Neural crest cell (in vitro differentiated cells): ENCODE data around the gene CTXND1. TPM values are rescaled to one million over a fixed set of nuclear protein-coding genes. Genes with fewer than 3 reads are reported as not detected.

Source experiments
- DNase-seq: peaks from one replicate; pipeline ENCODE4 v3.0.0; 2021; ENCODE audit warnings: low read depth, mixed read lengths, low spot score
- H3K27ac Mint-ChIP-seq: one replicate; pipeline ENCODE4 v1.8.0; 2021; ENCODE audit warnings: mild to moderate bottlenecking, mixed read lengths; ENCODE audit not compliant: unreplicated experiment
- H3K27me3 Mint-ChIP-seq: 2 replicates; pipeline ENCODE4 v1.8.0; 2021; ENCODE audit warnings: low read depth, mild to moderate bottlenecking, mixed read lengths
- H3K36me3 Mint-ChIP-seq: 2 replicates; pipeline ENCODE4 v1.8.0; 2021; ENCODE audit warnings: low read depth, mild to moderate bottlenecking, mixed read lengths
- H3K4me1 Mint-ChIP-seq: 2 replicates; pipeline ENCODE4 v1.8.0; 2021; ENCODE audit warnings: mixed read lengths
- H3K4me3 Mint-ChIP-seq: one replicate; pipeline ENCODE4 v1.8.0; 2021; ENCODE audit warnings: mild to moderate bottlenecking, mixed read lengths
- H3K9me3 Mint-ChIP-seq: 2 replicates; pipeline ENCODE4 v1.8.0; 2021; ENCODE audit warnings: mixed read lengths
- CTCF ChIP-seq: fragments of 200-600 bp; sonication (generic); conservative IDR thresholded peaks from 2 replicates; pipeline ENCODE4 v1.5.0; 2021; ENCODE audit warnings: antibody characterized with exemption, mild to moderate bottlenecking
- total RNA-seq: library from RNA; stranded (reverse); gene quantifications from 2 replicates; pipeline ENCODE4 v1.2.1, GENCODE V29; 2021

Gene CTXND1
- total RNA-seq, 1 donor from 2014 or later, result 1.3 TPM

DNA sequence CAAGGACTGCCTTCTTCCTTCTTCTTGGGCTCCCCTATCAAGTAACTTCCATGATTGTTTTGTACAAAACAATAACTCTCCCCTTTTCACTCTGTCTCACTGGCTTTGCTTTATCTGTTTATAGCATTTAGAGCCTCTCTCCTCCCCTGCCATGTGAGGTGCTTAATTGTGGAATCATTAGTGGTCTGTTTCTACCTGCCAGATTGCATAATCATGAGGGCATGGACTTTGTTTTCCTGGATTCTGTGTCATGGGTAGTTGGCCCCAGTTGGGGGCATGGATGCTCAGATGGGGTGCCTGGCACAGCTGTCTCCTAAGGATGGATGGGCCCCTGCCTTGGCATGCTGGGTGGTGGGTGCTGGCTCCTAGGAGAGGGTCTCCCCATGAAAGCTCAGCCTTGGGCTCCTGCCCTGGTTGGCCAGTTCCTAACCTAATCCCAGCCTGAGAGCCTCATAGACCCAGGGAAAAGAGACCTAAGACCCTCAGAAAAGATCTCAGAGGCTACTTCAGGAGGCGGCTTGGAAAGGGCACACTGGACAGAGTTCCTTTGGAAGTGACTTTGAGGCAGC, 8.0 kb upstream of the CTXND1 start:
- DNase-seq, result no peak
- Mint-ChIP-seq H3K4me3 (no peak overlapping the region), H3K27ac (no peak overlapping the region), H3K27me3 (peaks cover 88% of the 10 kb centered on the region), H3K4me1 (no peaks in the 10 kb centered on the region), H3K36me3 (no peaks in the 10 kb centered on the region), H3K9me3 (no peaks in the 10 kb centered on the region)
- TF ChIP-seq CTCF, result no peak

GRCh38 chr15:80251428-80252120, 439 bp downstream of the CTXND1 start:
- Mint-ChIP-seq H3K9me3 (no peaks in the 10 kb centered on the region), H3K27me3 (peaks cover 72% of the 10 kb centered on the region), H3K27ac (no peak overlapping the region), H3K4me3 (peak overlapping the region; percentile 86), H3K4me1 (peaks cover 35% of the 10 kb centered on the region), H3K36me3 (no peaks in the 10 kb centered on the region)
- no peak for TF ChIP-seq CTCF
- peak; percentile 14 for DNase-seq

DNA sequence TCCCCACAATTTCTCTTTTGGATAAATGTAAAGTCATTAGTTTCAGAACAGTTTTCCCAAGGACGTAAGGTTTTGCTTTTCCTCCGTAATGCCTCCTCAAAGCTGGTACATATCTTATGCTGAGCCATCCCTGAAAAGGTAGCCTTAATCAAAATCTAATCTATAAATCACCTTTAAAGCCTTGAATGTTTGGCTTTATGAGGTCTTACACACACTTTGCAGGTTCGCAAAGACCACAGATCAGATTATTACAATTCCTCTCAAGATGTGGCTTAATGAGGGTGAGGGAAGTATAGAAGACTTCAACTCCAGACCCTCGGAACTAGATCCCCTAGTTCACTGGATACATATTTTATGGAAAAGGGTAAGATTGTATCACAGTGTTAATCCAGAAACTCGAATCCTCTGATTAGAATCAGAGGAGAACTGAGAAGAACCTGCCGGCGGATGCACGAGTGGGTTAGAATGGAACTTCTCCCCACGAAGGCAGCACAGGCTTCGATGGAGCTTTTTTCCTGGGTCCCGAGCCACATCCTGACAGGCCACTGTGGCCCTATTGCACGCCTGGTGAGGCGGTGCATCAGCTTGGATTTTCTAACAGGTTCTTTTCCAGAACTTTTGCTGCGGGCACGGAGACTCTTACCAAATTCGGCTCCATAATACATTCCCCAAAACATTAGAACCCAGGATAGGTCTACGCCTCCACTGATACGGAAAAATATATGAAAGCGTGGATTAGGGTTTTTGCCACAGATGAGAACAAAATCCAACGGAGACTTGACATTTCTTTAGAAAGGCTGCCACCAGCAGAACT, 1.2 kb downstream of the CTXND1 start:
- Mint-ChIP-seq H3K4me3 (peak overlapping the region; percentile 86), H3K27me3 (peaks cover 66% of the 10 kb centered on the region), H3K36me3 (no peaks in the 10 kb centered on the region), H3K9me3 (no peaks in the 10 kb centered on the region), H3K27ac (no peak overlapping the region), H3K4me1 (peaks cover 42% of the 10 kb centered on the region)
- no peak for TF ChIP-seq CTCF
- DNase-seq, result no peak

DNA sequence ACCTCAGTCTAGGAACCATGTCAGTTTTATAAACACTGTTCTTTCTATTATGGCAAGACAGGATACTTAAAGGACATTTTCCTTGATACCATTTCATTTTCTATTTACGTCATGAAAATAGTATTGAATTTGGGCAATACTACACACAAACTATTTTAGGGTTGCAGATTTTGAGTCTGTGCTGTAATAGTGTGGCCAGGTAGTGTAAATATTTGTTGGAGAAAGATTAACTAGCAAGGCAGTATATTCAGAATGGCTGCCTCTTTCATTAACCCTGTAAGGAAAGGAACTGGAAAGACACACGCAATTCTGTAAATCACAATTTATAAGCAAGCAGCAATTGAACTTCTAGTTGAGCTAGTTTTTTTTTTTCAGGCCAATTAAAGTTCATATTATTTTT, 2.0 kb downstream of the CTXND1 start:
- no peak for TF ChIP-seq CTCF
- H3K4me3 Mint-ChIP-seq, result no peak overlapping the region
- peaks cover 45% of the 10 kb centered on the region for H3K4me1 Mint-ChIP-seq
- peaks cover 60% of the 10 kb centered on the region for H3K27me3 Mint-ChIP-seq
- no peak overlapping the region for H3K27ac Mint-ChIP-seq
- DNase-seq, result no peak
- H3K9me3 Mint-ChIP-seq, result no peaks in the 10 kb centered on the region
- no peaks in the 10 kb centered on the region for H3K36me3 Mint-ChIP-seq

GRCh38 chr15:80247320-80247719, 4.7 kb downstream of the CTXND1 start:
- TF ChIP-seq CTCF, result no peak
- no peaks in the 10 kb centered on the region for H3K9me3 Mint-ChIP-seq
- H3K36me3 Mint-ChIP-seq, result no peaks in the 10 kb centered on the region
- H3K27me3 Mint-ChIP-seq, result peaks cover 35% of the 10 kb centered on the region
- DNase-seq, result no peak
- H3K4me3 Mint-ChIP-seq, result peak overlapping the region; percentile 25
- peaks cover 38% of the 10 kb centered on the region for H3K4me1 Mint-ChIP-seq
- H3K27ac Mint-ChIP-seq, result no peak overlapping the region
